Esophagus mucosa (tissue), 1 donor: ENCODE data around the gene FGD5. TPM values are rescaled to one million over a fixed set of nuclear protein-coding genes. Genes with fewer than 3 reads are reported as not detected.

Experiments used
- ATAC-seq: fragments of 200-7000 bp; cut with Tn5 transposase; one replicate; pipeline ENCODE4 v1.9.1; 2020
- total RNA-seq: library from RNA; stranded (reverse); gene quantifications from one replicate; pipeline ENCODE4 v1.2.4, GENCODE V29; 2023
- donor health status: DM: yes; HTN: yes; CAD: no.

FGD5 gene
- total RNA-seq, 1 donor from 2014 or later: 2.5 TPM

DNA sequence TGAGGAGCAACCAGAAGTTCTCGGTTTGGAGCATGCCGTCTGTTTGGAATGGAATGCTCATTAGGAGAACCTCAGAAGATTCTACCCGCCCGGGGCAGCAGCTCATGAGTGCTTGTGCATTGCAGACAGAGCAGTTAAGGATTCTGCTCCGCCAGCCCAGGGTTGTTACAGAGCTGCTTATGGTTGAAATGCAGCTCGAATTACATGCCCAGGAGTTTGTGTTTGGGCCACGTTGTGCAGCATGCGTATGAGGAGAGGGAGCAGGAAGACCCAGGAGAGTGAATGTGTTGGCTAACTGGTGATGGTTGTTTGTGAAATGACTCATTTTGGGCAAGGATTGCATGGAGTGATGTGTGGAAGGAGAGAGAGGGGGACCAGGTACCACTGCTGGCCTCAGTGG lies 9.0 kb downstream of the FGD5 start:
- no peak for ATAC-seq

DNA sequence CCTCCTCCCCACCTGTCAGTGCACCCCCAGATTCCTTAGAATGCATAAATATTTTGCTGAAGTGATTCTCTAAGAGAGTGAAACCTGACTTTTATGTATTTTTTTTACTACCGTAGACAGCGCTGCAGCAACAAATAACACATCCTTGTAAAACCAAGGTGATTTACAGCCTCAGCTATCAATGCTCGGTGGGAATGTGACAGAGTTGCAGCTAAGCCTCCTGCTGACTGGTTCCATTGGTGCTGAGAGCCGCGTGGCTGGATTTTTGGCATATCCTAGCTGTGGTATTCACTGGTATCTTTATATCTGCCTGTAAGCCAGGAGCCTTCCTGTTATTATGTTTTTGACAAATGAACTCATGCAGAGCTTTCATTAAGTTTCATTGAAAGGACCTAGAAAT lies 11.0 kb downstream of the FGD5 start:
- no peak for ATAC-seq

DNA sequence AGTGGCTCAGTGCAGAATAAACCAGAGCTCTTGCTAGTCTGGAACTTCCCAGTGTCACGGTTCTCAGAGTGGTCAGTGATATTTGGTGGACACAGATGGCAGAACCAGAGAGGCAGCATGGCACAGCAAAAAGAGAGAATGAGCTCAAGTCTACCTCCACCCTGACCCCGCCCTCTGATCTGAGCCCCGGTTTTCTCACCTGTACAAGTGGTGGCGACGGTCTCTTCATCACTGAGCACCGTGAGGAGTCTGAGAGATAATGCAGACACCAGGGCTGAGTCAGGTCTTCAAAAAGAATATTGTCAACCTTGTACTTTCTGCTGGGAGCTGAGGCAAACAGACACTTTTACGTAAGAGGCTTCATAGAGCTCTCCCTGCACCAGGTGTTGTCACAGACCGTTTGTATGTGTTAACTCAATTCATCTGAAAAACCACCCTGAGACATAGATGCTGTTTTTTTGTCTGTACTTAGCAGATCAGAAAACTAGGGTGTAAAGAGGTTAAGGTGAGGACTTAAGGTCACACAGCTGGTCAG lies 13.2 kb downstream of the FGD5 start:
- no peak for ATAC-seq

DNA sequence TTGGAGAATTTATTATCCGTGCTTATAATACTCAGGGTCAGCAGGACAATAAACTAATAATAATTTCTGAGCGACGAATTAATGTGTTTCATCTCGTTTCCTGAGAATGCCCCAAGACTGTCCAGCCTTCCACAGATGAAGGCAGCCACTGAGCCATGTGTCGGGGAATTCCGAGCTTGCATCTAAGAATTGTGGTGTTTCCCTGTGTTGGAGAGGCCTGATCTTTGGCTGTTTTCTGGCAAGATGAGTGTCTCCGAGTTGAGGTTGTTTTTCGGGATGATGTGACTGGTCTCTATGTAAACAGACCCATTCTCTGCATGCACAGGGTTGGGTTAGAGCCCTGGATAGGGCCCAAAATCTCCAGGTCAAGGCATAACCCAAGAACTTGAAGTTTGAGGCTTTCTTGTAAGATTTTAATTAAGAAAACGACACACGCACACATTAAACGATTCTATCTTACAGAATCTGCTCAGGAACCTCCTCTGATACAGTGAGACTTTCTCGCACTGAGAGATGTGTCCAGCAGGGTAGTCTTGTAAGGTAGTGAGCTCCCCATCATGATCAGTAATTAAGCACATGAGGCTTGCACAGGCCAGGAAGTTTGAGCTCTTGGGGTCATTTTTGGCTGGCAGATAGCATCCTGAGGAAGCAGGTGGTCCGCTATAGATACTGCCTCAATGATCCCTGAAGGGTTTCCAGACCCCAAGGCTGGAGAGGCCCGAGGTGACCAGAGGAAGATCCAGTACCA lies 14.4 kb downstream of the FGD5 start:
- ATAC-seq: no peak

DNA sequence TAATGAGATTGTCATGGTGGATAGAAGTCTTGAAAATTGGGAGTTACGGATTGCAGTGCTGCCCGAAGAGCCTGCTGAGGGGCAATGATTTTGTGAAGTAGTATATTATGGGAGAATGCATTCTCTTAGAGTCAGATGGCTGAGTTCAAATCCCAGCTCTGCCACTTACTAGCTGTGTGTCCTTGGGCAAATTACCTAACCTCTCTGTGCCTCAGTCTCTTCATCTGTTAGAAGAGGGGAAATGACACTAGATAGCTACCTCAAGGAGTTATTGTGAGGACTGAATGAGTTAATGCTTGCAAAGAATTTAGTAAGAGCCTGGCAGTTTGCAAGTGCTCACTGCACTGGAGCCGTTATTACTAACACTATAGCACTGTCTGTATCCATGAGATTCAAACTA lies 15.4 kb downstream of the FGD5 start:
- no peak for ATAC-seq

DNA sequence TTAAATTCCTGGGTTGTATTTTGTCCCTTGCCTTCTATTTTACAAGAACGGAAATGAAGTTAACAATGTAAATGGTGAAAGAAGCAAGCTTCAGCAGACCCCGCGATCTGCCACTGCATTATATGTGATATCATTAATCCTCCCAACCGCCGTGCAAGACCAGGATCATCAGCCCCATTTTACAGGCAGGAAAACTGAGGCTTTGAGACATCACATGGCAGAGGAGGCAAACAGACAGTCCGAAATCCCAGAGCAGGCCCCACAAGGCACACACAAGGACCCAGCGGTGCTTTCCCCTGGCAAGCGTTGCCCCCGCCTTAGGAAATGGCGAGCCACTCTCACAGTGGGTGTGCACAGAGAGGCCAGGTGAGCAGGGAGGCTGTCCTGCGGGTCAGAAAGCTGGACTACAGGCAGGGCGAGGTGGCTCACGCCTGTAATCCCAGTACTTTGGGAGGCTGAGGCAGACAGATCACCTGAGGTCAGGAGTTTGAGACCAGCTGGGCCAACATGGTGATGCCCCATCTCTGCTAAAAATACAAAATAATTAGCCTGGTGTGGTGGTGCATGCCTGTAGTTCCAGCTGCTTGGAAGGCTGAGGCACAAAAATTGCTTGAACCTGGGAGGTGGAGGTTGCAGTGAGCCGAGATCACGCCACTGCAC lies 16.2 kb downstream of the FGD5 start:
- ATAC-seq: no peak

DNA sequence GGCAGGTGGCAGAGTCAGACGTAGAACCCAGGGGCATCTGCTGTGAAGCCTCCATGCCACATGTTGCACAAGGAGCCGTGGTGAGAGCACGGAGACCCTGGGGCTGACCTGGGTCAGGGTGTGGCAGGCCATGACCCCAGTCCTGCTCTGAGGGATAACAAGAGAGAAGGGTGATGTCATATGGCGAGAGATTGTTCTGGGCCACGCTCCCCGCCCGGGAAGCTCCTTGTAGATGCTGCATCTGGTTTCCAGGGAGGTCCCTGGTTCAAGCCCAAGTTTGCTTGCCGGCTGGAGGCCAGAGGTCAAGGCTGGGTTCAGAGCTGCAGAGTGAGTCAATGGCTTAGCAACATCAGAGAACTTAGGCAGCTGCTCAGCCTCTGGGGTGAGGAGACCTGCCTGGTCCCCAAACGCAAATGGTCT lies 17.3 kb downstream of the FGD5 start:
- peak; percentile 14 for ATAC-seq

DNA sequence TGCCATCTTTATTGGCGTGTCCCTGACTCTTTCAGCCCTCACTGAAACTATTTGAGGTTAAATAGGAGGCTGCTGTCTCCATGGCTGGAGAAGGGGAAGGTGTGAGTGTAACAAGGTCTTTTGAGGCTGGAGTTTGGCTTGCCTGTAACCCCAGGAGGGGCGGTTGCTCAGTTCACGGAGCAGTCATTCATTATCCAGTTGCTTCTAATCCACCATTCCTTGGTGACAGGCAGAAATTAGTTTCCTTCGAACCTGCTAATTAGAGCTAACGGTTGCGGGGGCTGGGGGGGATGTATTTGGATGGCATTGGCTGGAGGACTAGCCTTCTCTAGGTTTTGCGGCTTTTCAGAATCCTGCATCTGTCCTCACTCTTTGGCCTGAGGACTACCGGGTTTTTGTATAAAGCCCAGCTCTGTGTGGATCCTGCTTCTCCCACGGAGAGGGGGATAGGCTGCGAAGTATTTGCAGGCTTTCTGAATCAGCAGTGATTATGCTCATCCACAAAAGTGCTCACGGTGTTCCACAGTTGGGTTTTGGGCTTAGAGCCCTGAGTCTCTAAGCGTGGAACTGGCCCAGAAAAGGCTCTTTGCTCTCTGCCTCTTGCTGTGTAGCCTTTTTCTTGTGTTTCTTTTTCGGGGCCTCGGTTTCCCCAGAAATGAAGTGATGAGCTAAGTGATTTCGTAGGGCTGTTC lies 18.6 kb downstream of the FGD5 start:
- ATAC-seq: no peak

DNA sequence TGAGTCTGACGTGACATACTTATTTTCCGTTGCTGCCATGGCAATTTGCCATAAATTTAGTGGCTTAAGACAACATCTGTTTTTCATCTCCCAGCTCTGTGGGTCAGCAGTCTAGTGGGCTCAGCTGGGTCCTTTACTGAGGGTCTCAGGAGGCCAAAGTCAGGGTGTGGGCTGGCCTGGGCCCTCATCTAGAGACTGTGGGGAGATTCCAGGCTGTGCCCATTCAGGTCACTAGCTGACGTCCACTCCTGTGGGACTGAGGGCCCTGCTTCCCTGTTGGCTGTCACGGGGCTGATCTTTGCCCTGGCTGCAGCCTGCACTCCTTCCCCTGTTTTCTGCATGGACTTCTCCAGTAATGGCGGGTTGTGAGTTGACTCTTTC lies 19.1 kb downstream of the FGD5 start:
- no peak for ATAC-seq

DNA sequence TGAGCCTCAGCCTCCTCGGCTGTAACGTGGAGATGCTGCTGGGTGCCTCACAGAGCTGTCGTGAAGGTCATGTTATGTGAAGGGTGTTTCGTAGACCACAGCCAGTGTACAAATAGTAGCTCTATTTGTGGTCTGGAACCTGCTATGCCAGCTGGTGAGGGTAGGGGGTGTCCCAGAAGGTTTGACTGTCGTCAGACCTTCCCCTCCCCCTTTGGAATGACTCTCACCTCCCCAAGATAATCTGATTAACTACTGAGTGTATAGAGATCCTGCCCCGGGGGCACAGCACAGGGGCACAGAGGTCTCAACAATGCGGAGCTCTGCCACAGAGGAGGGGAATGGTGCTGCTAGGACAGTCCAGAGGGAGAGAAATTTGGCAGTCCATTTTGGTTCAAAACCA lies 20.5 kb downstream of the FGD5 start:
- no peak for ATAC-seq

DNA sequence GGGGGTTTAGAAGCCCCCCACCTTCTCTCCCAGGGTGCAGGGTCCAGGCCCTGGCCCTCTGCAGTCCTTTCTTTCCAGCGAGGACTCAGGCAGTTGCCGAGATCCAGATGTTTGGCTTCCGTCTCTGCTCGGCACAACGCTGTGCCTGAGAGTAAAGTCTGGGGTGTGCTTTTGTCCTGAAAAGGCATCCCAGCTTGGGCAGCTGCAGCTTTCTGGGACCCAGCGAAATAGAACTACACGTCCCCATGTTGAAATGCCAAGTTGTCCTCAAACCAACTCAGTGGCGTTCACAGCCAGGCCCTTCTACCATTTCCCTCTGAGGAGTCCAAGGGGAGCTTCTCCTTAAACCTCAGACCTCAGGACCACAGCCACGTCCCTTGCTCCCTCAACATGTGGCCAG lies 23.1 kb downstream of the FGD5 start:
- no peak for ATAC-seq

DNA sequence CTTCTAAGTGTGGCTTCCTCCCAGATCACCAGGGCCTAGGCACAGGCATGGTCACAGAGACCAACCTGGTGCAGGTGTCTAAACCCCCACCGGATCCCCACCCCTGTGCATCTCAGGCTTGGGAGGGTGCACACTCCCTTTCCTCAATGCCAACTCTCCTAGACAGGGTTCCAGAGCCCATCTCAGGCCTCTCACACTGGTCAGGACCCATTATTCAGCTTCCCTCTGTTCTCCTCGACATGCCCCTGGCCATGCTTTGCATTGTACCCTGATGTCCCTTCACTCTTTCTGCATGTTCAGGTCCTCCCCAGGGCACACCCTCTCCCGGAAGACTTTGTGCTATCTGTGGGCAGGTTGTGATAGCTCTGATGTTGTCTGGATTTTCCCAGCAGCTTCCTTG lies 23.5 kb downstream of the FGD5 start:
- ATAC-seq: no peak

DNA sequence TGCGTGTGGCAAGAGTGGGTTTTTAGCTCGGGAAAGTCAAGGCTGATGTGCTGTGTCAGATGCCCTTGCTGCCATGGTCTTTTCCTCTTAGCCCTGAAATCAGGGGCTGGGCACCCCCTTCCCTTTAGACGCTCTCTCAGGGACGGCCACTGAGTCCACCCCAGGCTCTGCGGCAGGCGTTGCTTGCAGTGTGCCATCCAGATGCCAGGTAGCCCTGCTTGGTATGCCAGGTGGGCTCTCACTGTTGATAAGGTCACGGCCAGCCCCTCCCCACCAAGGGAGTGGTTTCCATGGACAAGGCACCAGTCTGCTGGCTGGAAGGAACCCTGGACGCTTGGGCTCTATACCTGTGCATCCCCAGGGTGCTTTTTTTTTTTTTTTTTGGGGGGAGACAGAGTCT lies 24.6 kb downstream of the FGD5 start:
- ATAC-seq: no peak

DNA sequence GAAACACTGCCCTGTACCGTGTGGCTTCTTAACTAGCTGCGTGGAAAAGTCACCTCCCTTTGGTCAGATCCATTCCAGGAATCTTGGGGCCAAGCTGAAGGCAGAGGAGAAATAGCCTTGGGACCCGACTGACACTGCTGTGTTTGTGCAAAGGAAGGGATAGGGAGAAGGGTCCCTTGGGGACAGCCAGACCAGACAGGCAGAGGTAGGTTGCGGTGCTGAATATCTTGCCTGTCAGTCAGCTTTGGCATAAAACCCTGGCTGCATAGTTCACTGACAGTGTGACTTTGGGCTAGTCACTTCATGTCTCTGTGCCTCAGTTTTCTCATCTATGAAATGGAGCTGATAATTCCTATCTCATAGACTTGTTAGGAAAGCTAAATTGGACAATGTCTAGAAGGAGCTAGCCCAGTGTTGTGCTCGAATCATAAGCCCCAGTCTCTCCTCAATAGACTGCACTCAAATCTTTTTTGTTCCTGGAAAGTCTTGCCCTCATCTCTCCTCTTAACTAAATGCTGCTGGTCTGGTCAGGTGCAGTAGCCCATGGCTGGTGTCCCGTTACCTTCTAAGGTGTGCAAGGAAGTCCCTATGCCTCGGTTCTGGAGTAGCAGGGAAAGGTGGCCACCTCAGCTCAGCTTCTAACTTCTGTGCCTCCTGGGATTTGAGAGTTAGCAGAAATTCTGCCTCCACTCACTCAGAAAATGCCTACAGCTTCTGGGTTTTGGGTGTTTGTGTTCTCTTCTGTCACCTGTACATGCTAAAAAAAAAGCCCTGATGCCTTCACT lies 25.8 kb downstream of the FGD5 start:
- no peak for ATAC-seq

DNA sequence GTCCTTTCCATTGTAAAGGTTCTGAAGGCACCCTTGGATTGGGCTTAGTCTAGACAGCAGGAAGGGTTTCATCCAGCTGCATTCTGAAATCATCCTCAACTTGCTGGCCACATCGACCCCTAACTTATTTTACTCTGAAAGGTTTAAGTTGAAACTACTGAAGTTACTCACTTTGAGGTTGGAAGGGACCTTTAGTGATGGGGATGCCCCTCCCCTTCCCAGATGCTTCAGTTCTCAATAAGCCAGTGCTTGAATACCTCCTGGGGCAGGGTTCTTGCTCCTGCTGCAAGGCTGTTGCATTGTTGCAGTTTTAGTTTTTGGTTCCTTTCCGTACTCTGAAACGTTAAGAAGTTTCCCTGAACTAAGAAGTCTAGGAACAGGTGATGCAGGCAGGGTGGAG lies 26.4 kb downstream of the FGD5 start:
- ATAC-seq: no peak

DNA sequence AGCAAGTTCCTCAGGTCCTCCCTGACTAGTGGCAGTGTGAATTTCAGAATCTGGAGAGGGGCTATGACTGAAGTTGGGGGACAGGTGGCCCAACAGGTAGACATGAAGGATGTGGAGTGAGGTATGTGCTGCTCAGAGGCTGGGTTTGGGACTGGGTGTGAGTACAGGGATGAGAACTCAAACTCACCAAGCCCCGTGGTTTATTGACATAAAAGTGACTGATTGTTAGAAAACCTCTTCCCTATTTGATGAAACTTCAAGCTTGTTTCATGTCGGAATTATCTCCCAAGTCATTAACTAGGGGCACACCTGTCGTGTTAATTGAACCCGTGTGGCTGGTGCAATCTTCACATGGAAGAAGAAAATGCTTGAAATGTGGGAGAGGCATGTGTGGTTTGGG lies 27.1 kb downstream of the FGD5 start:
- ATAC-seq: no peak

DNA sequence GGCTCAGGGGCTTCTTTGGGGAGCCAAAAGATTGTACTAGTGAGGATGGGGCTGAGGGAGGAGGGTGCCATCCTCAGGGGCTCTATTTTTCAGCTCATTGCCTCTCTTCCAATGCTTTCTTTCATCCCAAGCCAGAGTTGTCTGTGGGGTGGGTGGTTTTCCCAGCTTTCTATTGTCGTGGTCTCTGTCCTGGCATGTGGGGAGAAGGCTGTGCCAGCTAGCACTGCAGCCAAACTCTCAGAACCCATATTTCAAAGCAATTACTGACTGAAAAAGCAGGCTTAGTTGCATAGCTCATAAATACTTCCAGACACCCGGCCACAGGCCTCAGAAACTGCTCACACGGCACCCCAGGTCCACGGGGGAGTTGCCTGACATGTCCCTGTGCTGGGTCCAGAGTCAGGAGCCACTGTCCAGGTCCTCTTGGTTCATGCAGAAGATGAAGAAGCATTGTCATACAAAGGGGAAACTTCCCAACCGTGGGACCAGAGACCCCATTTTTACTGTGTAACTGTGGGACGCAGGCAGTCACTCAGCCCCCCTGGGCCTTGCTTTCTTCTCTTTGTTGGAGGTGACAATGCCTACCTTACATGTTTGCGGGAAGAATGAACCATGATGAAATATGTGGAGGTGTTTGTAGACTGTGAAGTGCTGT lies 27.6 kb downstream of the FGD5 start:
- ATAC-seq: no peak

DNA sequence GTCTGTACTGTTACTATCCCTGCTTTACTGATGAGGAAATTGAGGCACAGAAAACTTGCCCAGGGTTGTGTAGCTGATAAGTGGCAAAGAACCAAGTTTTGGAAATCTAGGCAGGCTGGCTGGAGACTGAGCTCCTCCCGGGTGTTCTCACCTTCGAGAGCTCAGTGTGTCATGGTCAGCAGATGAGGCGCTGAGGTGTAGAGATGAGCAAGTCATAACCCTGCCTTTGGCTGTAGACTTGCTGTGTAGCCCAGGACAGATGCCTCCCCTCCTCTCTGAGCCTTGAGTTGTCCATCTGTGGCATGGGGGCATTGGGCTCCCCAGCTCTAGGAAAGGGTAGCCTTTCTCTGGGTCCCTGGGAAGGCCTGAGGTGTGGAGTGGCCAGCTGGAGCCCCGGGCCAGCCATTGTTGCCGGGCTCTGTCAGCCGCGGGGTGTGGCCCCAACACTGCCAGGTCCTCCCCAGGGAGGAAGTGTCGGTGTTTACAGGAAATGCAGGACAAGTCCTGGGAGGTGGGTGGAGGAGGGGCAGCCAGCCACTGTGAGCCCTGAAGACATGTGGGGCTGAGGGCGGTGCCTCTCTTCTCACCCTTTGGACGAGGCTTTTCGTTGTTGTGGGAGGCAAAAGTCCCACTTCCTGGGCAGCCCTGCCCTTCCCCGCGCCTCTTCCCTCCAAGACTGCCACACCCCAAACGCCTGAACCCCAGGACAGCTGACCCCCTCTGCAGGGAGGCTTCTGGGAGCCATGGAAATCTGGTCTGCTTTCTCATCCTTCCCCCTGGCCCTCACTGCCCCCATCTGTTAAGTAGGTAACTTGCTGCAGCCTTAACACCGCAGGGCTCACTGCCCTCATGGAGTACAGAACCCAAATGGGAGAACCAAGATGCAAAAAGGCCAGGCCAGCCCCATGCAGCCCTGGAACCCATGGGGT lies 29.1 kb downstream of the FGD5 start:
- ATAC-seq: peak; percentile 89

DNA sequence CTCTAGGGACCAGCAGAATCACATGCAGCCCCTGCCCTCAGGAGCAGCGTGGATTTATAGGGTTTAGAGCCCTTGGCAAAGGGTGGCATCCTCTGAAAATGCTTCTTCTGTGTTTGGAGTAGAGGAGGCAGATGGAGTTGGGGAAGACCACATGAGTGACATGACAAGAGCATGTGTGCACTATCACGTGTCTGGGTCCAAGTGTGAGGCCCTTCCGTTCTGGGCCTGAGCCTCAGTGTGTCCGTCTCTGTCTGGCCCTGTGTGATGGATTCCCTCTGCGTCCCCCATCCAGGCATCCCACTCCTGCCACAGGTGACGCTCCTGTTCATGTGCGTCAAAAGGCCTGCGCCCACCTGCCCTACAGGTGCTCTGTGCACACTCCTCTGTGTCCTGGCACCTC lies 30.1 kb downstream of the FGD5 start:
- no peak for ATAC-seq

DNA sequence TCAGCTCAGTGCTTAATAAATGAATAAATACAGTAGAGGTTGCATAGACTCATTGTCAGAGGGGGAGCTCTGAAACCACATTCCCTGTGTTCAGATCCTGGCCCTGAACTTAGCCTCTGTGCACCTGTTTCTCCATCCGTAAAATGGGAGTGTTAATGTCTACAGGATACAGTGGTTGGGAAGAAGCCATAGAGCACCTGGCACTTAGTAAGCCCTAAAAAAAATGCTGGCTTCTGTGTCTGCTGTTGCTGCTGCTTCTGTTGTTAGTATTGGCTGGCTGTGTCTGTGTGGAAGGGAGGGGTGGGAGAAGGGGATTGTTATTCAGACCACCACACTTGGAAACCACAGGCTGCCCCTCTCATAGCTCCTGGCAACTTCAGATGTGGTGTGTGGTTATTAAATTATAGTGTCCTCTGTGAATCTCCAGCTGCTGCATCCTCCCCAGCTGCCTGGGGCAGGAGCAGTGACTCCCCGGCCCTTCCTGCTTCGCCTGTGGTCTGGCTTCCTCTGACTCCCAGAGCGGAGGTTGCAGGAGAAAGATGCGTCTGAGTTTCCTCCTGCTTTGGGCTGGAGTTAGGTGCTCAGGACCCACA lies 31.0 kb downstream of the FGD5 start:
- ATAC-seq: no peak

DNA sequence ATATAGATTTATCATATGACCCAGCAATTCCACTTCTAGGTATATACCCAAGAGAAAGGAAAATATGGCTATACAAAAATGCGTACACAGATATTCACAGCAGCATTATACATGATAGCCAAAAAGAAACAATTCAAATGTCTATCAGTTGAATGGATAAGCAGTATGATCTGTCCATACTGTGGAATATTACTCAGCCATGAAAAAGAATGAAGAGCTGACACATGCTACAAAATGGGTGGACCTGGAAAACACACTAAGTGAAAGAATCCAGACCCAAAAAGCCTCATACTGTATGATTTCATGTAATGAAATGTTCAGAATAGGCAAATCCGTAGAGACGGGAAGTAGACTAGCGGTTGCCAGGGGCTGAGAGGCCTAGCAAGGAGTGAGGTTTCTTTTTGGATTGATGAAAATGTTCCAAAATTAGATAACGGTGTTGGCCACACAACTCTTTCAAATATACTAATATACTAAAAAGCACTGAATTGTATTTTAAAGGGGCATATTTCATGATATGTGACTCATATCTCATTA lies 33.4 kb downstream of the FGD5 start:
- no peak for ATAC-seq
